ENCODE results near the gene HOXA3.

HOXA3 gene

DNA sequence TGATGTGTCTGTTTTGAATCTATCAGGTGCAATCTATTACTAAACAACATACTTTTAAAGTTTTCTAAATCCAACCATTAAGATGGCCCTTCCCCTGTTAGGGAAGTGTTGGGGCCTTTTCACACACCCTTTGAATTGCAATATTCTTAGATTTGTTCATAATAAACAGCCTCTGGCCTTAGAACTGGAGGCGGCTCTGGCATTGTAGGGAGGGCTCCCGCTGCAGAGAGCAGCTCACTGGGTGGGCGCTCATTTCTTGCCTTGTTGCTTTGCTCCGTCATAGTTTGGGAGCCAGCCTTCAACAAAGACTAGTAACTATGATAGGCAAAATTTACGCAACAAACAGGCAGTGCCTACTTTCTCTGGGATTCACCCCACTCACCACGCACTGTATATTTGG lies 26.0 kb upstream of the HOXA3 start:
- no peak for DNase-seq (ENCODE audit: low read depth, low spot score)

DNA sequence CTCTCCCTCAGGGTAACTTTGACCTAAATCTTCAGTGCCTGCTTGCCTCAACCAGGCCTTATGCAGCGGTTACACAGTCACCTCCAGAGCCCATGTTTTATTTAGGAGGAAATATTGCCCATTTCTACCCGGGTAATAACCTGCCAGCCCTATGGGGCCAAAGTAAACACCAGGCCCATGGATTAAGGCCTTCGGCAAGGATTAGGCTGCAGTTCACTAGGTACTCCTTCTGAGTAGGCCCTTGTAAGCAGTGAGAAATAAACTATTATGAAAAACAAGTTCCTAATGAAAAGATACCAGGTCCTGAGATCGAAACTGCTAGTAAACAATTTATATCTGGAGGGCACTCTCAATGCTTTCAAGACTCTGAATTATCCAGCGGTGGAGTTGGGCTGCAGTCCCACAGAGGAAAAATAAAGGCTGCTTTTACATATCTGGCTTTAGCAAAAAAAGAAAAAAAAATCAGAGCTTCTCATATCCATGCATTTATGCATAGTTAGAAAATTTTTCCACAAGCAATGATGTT lies 25.5 kb upstream of the HOXA3 start:
- no peak for DNase-seq (ENCODE audit: low read depth, low spot score)

DNA sequence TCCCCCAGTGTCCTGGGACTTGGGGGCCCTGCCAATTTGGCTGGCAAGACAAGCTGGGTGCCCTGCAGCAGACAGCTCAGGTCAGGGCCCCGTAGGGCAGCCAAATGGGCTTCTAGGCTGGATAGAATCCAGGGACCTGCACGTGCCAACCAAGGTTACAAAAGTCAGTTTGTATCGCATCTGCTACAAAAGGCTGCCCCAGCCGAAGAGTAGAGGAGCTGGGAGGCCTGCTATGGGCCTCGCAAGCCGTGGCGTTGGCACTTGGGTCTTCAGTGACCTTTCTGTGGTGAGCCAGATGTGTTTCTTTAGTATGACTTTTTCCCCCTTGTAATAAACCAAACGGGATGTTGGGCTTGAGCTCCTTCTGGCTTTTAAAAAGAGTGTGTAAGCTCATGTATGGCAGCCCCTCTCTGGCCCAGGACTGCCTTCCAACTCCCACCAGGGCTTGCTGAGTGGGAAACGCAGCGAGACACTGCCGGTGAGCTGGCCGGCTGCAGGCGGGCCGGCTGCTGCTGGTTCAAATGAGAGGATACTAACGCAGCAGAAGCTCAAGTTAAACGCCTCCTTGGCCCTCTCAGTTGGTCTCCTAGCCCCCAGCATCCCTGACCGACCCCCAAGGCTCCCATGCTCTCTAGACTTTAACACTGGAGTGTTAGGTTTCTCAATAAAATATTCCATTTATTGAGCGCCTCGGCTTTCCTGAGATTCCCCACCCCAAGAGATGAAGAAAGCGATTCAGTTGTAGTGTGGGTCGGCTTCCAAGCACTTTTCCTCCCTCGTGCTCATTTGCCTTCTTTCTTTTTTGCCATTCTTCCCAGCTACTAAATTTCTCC lies 24.8 kb upstream of the HOXA3 start:
- DNase-seq (ENCODE audit: low read depth, low spot score), result no peak

DNA sequence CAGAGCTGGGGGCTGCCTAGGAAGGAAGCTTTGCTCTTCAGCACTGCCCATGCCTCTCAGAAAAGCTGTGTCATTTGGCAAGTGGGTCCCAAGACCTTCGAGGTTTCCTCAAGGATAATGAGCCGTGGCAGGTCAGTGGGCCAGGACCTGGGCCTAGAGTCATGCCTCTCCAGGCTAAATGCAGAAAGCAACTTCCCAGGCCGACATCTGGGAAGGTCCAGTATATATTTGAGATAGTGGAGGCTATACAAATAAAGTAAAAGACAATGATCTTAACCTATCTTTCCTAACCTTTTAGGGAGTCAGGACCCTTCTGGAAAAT lies 24.1 kb upstream of the HOXA3 start:
- no peak for DNase-seq (ENCODE audit: low read depth, low spot score)

DNA sequence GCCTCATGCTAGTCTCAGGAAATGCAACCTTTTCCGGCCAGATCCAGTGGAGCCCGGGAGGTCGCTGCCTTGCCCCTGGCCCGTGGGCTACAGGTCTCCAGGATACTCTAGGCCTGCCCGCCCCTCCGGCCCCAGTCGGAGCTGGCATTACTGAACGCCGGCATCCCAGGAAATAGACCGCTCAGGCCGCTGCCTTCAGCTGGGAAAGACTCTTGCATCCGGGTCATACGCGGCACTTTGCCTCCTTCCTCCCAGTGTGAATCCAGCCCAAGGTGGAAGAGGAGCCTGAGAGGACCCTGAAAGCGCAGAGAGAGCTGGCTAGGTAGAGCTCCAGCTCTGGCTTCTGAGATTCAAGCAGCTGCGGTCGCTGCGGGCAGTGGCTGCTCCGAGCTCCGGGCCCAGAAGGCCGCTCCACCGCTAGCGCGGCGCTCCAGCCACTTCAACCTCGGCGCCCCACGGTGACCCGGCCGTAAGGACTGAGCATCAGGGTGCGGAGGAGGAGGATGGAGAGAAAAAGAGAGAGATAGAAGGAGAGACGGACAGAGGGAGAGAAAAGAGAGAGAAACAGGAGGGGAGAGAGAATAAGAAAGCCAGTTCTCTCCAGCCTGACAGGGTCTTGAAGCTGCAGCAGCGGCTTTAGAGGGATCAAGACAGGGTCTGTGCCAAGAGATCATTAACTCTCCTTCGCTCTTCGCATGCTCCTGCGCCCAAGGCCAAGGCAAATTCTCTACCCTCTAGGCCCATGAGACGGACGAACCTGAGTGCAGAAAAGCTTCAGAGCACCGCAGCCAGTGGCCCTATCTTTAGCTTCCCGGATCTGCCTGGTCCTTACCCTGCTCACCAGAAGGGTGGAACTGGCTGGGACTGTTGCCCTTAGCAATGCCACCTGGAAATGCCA lies 23.5 kb upstream of the HOXA3 start:
- DNase-seq (ENCODE audit: low read depth, low spot score), result no peak

DNA sequence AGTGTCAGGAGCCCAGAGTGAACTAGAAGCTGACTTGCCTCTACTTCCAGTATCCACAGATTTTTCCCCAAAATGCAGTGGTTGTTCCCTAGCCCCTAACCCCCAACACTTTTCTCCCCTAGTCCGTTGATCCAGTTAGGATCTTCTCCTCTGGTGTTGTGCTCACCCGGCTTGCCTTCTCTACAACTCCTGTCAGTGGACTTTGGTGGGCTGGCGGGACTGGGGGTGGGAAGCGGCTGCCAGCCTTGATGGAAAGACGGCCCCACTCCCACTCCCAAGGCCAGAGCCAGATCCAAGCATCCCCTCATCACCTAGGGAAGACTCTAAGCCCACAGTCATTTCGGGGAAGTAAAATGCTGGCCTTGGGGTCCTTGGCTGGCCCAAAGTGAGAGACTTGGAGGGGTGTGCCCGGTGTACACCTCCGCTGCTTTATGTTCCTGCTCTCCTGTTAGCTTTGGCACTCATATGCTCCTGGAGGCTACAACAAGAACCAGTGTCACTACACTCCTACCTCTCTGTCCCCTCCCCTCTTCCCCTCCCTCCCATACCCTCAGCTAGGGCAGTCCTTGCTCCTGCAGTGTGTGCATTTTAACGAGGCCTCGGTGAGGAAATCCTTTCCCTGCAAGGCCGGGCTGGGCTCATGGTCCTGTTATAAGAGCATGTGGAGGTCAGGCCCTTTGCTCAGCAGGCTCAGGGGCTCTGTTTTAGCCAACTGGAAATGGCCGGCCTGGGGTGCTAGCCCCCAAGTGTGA lies 22.7 kb upstream of the HOXA3 start:
- no peak for DNase-seq (ENCODE audit: low read depth, low spot score)

DNA sequence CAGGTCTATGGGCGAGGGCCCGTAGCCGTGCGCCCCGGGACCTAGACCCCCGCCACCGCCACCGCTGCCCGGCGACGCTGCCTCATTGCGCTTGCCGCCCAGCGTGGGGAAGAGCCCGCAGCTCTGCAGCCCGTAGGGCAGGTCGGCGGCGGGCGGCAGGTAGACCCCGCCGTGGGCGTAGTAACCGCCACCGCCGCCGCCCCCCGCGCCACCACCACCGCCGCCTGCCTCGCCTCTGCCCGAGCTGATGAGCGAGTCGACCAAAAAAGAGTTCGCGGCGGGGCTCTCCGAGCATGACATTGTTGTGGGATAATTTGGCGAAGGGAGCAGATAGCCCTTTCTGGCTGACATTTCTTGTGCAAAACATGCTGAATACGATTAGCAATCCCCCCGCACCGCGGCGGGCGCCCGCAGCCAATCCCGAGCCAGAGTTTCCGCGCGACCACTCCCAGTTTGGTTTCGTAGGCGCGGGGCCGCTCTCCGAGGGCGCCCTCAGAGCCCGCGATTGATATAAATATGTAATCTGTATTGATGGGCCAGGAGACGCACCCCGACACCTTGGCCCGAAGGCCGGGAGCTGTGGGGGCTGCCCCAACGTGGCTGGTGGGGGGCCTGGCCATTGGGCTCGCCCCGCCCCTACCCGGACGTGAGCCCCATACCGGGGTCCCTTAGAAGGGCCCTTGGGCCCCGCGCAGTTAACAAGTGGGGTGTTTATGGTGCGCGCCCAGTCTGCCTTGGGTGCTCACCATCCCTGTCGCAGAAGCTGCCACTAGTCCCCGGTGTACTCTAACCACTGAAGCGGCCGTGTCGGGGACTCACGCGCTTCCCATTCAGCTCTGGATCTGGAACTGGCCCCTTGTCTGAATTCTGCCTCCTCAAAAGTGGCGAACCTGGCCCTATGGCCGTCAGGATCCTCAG lies 21.8 kb upstream of the HOXA3 start, which contains the start of gene HOXA10:
Gene HOXA10 (minus strand): TSS at position 365 of the 918 bp plus-strand sequence. CDS start 14 bp downstream, at position 351.
- DNase-seq (ENCODE audit: low read depth, low spot score), result no peak

DNA sequence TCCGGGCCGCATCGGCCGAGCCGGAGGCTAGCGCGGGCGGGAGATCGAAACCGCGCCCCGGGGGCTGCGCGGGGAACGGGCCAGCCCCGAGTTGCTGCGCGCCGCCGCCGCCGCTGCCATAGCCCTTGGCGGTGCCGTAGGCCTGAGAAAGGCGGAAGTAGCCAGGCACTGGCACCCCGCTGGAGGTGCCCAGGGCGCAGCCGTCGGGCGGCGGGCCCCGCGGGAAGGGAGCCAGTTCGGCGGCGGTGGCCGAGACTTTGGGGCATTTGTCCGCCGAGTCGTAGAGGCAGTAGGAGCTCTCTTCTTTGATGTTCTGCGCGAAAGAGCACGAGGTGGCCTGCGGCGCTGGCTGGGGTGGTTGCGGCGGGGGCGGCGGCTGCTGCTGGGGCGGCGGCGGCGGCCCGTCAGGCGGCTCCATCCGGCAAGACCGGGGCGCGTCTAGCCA lies 21.1 kb upstream of the HOXA3 start:
- no peak for DNase-seq (ENCODE audit: low read depth, low spot score)

DNA sequence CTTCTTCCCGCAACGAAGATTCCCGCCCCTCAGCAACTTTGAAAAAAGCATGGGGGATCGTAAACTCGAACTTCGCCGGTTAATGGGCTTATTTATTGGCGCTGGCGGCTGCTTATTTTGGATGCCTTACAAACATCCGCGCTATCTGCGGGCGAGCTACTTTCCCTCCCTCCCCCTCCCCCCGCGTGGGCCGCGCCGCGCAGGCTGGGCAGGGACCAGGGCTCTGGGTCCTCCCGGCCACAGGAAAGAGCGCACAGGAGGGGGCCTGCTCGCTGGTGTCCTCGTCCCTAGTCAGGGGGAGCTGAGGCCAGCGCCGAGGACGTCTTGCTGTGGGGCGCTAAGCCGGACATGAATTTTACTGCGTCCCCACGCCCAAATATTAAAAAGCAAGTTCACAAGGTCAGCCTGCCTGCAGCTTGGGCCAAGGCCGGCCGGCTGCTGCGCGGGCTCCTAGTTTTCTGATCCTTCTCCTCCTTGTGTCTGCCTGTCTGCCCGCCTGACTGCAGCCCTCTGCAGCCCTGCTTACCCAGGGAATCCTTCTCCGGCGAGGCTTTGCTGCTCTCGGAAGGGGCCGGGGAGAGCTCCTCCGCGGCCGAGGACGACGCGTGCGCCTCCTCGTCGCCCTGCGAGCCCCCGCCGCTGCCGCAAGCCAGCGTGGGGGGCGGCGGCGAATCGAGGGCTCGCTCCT lies 20.6 kb upstream of the HOXA3 start:
- no peak for DNase-seq (ENCODE audit: low read depth, low spot score)

DNA sequence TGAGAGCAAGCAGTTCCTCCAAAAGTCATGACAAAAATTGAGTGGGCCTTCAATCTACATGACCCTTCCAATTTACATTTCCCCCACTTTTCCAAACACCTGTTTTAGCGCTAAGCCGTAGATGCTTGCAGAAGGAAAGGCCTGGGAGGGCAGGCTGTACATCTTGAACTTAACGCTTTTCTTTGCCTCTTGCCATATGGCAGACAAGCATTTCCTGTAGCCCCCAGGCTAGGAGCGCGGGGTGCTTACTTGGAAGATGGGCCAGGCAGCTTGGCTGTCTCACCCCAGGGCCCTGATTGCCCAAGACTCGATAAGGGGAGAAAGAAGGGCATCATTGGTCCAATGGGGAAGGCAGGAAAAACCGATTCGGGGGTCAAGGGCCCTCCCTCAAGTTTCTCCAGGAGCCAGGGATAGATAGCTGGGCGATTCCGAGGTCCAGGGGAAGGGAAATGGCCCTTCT lies 20.0 kb upstream of the HOXA3 start:
- no peak for DNase-seq (ENCODE audit: low read depth, low spot score)

DNA sequence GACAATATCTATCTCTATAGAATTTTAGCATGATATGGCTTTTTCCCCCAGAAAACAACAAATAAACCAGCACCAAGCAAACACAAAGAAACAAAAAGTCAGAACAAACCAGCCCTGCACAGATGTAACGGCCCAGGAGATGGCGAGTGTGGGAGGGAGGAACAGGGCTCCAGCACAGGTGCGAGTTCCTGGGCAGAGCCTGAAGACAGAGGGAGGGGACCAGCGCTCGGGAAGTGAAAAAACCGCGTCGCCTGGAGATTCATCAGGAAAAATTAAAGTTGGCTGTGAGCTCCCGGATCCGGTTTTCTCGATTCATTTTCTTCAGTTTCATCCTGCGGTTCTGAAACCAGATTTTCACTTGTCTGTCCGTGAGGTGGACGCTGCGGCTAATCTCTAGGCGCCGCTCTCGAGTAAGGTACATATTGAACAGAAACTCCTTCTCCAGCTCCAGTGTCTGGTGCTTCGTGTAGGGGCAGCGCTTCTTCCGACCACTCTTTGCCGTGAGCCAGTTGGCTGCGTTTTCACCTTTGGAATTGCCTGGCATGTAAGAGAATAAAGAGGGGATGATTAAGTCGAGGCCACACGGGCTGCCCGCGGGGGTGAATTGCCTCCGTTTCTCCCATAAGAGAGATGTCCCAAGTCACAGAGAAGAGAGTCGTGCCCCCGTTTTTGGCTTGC lies 19.4 kb upstream of the HOXA3 start:
- no peak for DNase-seq (ENCODE audit: low read depth, low spot score)

DNA sequence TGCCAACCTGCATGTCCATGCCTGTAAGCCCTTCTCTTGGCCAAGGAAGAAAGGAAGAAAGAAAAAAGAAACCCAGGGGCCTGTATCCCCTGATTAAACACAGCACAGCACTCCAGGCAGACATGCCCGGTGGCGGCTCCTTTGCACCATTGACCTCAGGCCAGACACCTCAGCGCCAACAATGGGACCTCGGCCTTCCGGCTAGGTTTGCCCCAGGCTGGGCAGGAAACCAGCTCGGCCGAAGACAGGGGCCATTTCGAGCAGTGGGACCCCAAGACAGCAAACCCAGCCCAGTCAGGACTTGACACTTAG lies 18.9 kb upstream of the HOXA3 start:
- no peak for DNase-seq (ENCODE audit: low read depth, low spot score)

DNA sequence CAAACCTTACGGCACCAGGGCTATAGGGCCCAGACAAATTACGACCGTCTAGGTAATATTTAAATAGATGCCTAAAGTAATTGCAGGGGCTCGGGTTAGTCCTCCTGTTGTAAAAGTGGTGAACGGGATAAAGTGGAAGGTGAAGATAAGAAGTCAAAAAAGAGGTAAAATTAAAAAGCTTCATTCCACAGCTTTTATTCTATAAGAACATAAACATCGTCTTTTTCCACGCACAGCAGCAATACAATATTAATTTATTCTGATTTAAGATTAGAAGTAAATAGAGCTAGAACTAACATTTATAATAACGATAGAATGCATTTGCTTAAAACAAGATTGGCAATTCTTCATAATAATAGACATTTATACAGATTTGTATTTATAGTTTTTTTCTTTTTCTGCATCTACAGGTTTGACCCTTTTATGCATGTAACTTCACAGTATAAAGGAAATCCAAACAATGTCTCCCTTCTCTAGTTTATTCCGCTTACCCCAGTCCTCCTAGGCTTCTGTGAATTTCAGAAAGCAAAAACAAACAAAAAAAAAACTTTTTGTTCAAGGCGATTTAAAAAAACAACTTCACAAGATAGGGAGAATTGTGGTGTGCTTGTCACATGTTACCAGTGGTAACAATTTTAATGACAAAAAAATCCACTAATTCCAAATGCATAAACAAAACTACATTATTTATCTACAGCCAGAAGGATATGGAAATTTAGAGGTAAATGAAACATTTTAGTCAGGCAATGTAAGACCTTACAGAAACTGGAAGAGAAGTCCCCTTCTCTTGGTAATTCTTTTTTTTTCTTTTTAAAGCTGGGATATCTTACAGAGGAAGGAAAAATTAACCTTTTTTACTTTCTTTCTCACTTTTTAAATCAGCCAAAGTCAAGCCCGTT lies 18.3 kb upstream of the HOXA3 start:
- no peak for DNase-seq (ENCODE audit: low read depth, low spot score)

DNA sequence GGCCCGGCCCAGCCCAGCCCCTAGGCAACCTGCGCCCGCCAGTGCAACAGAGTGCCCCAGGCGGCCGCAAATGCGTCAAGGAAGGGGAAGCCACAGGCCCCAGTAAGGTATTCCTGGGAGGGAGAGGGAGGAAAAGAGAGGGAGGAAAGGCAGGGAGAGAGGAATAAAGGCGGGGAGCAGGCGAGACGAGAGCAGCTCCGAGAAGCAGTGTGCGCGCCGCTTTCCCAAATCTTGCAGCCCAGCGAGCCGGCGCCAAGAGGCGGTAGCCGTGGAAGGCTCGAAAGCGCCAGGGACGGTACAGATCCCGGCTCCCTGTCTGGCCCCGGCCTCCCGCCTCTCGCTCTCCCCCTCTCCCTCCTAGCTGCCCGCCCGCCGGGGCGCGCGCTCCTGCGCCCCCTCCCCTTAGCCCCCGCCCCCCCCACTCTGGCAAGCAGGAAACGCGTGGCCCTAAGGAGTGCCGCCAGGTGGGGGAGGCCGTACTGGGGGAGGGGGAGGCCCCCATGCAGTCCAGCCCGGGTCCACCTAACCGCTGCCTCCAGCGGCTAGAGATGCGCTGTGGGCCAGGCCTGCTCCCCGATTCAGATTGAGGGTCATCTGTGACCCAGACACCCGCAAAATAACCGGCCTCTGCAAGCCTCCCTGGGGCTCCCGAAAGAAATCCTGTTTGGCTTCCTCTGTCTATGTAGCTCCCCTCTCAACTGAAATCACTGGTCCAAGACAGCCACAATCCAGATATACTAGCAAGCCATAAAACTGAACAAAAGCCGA lies 17.5 kb upstream of the HOXA3 start:
- no peak for DNase-seq (ENCODE audit: low read depth, low spot score)

DNA sequence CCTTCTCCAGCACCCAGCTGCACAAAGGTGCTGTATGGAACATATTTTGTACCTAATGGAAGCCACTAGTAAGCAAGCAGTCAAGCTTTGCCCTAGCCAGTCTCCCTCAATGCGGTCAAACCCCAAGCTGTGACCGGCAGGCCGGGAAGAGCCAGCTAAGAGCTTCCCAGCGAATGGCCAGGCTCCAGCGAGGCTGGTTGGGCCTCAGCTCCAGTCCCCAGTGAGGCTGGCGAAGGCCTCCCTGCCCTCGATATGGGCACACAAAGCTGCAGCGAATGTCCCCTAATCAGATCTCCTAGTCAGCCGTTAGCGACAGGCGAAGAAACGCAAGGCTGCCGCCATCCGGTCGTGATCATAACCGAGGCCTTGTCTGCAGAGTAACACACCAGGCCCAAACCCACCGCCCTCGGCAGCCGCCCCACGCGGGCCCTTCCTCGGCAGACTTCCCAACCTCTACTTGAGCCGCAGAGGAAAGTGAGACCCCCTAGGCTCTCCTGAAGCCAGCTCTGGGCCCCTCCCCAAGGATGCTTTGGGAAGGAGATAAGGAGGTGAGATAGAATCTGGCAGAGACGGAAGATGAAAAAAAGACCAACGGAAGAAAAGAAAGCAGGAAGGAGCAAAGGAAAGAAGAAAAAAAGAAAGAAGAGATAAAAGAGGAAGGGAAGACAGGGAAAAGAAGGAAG lies 16.0 kb upstream of the HOXA3 start:
- no peak for DNase-seq (ENCODE audit: low read depth, low spot score)

DNA sequence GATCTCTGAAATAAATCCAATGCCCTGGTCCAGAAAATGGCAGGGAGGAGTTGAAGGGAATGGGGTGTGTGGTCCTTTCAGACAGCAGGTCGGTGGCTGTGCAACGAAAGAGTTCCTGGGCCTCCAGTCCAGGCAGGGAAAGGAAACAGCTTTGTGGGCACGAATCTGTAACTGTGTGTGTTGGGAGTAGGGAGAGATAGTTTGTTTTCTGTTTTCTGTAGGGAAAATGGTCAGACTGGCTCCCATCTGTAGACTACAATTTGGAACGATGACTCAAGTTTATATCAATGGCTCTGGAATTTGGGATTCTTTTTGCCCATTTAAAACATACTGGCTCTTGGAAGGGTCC lies 15.5 kb upstream of the HOXA3 start:
- no peak for DNase-seq (ENCODE audit: low read depth, low spot score)

Measured in brain pericyte (primary cell).